COLO829 (cell line): ENCODE data around the gene CDH8.
"Not testable (repeated sequence)": the region's sequence is repeated elsewhere in the genome, so short reads cannot be mapped to it uniquely, and the experiment has no call there.

ENCODE experiments used
- DNase-seq: peaks from one replicate; pipeline ENCODE4 v3.0.0; 2012; ENCODE audit warnings: low spot score

The CDH8 gene

GRCh38 chr16:61780161-61780560, 256.1 kb downstream of the CDH8 start:
- no peak for DNase-seq

- no peak for DNase-seq
Observed at GRCh38 chr16:61770301-61770700, 265.9 kb downstream of the CDH8 start.

- no peak for DNase-seq
Observed at GRCh38 chr16:61763991-61764390, 272.2 kb downstream of the CDH8 start.

GRCh38 chr16:61763013-61763412, 273.2 kb downstream of the CDH8 start:
- no peak for DNase-seq

GRCh38 chr16:61730997-61731396, 305.2 kb downstream of the CDH8 start:
- DNase-seq: no peak

GRCh38 chr16:61726701-61727100, 309.5 kb downstream of the CDH8 start:
- DNase-seq: no peak

GRCh38 chr16:61726125-61726524, 310.1 kb downstream of the CDH8 start:
- no peak for DNase-seq

- no peak for DNase-seq
Observed at GRCh38 chr16:61721544-61721943, 314.7 kb downstream of the CDH8 start.

GRCh38 chr16:61715393-61715792, 320.8 kb downstream of the CDH8 start:
- no peak for DNase-seq

GRCh38 chr16:61713787-61714186, 322.5 kb downstream of the CDH8 start:
- no peak for DNase-seq

- not testable (repeated sequence) for DNase-seq
Observed at GRCh38 chr16:61699640-61700039, 336.6 kb downstream of the CDH8 start.

- no peak for DNase-seq
Observed at GRCh38 chr16:61684541-61684940, 351.7 kb downstream of the CDH8 start.

- no peak for DNase-seq
Observed at GRCh38 chr16:61681673-61682072, 354.6 kb downstream of the CDH8 start.

- no peak for DNase-seq
Observed at GRCh38 chr16:61681124-61681523, 355.1 kb downstream of the CDH8 start.

- no peak for DNase-seq
Observed at GRCh38 chr16:61678182-61678581, 358.1 kb downstream of the CDH8 start.

GRCh38 chr16:61677776-61678175, 358.5 kb downstream of the CDH8 start:
- DNase-seq: no peak

GRCh38 chr16:61676740-61677139, 359.5 kb downstream of the CDH8 start:
- DNase-seq: no peak

- no peak for DNase-seq
Observed at GRCh38 chr16:61671161-61671560, 365.1 kb downstream of the CDH8 start.

- no peak for DNase-seq
Observed at GRCh38 chr16:61665512-61665911, 370.7 kb downstream of the CDH8 start.

- no peak for DNase-seq
Observed at GRCh38 chr16:61659936-61660335, 376.3 kb downstream of the CDH8 start.

- no peak for DNase-seq
Observed at GRCh38 chr16:61654962-61655361, 381.3 kb downstream of the CDH8 start.

- DNase-seq: no peak
Observed at GRCh38 chr16:61653544-61653943, 382.7 kb downstream of the CDH8 start.

- DNase-seq: no peak
Observed at GRCh38 chr16:61645561-61645960, 390.7 kb downstream of the CDH8 start.

- no peak for DNase-seq
Observed at GRCh38 chr16:61644736-61645135, 391.5 kb downstream of the CDH8 start.

GRCh38 chr16:61617219-61617783, 418.9 kb downstream of the CDH8 start:
- DNase-seq: no peak
